ENCODE data around the gene FARSA. TPM values are rescaled to one million over a fixed set of nuclear protein-coding genes. Genes with fewer than 3 reads are reported as not detected.
A peak's percentile ranks its signal among the peaks of the same experiment; 100 is the strongest.

FARSA gene
- total and polyA plus RNA-seq, 10 of the 15 experiments (the other 5 are each of a cell fraction or from before 2014, with no cell fraction given), result 20.3 to 212 (median 76.4) TPM

- TF ChIP-seq ZNF207 (IDR thresholded peaks at IDR 0.05; ENCODE audit: borderline replicate concordance) (peak; percentile 62; the same call in 1 of the 2 replicates), SKIL (IDR thresholded peaks at IDR 0.05; ENCODE audit: low read depth, poor library complexity, severe bottlenecking) (peak; percentile 51), RB1 (IDR thresholded peaks at IDR 0.05; ENCODE audit: borderline replicate concordance) (no peak), PRDM15 (CRISPR knock-in tag; IDR thresholded peaks at IDR 0.05) (no peak), NFYA (IDR thresholded peaks at IDR 0.05; ENCODE audit: borderline replicate concordance, low read depth, low read length) (no peak), EP300 (IDR thresholded peaks at IDR 0.05; ENCODE audit: borderline replicate concordance in 1 of 2, control insufficient read depth in 1 of 2, low read depth in 2 of 2, low read length in 2 of 2) (peak in 1 of 2 experiments; percentile 59; a peak in 1 of 4 replicates), E2F4 (IDR thresholded peaks at IDR 0.05; ENCODE audit: low read depth, low read length) (no peak), BHLHE40 (IDR thresholded peaks at IDR 0.05; ENCODE audit: borderline replicate concordance in 1 of 2, low read depth in 2 of 2, low read length in 1 of 2) (peak in 1 of 2 experiments; percentile 46; a peak in 2 of 4 replicates), CEBPZ (IDR thresholded peaks at IDR 0.05; ENCODE audit: low read depth, low read length) (no peak), ESRRA (IDR thresholded peaks at IDR 0.05; ENCODE audit: low read length) (no peak), YBX1 (IDR thresholded peaks at IDR 0.05) (no peak), SMC3 (IDR thresholded peaks at IDR 0.05; ENCODE audit: borderline replicate concordance, low read length) (no peak), KDM1A (IDR thresholded peaks at IDR 0.05; ENCODE audit: borderline replicate concordance) (no peak), NFIC (IDR thresholded peaks at IDR 0.05; ENCODE audit: low read depth, low read length) (peak; percentile 29; the same call in 1 of the 2 replicates), TCF7 (IDR thresholded peaks at IDR 0.05; ENCODE audit: borderline replicate concordance) (no peak), PAX8 (IDR thresholded peaks at IDR 0.05) (no peak), CBX5 (IDR thresholded peaks at IDR 0.05; ENCODE audit: low read depth) (no peak)
Measured at GRCh38 chr19:12881172-12881808, 52.2 kb downstream of the FARSA start, which contains the start of gene DNASE2 (continued).

All from GM12878 (cell line).